ENCODE data around the gene TXNDC5. TPM values are rescaled to one million over a fixed set of nuclear protein-coding genes. Genes with fewer than 3 reads are reported as not detected.

Gene TXNDC5
- total RNA-seq, 2 donors from 2014 or later, result 151 to 172 TPM

- H3K36me3 ChIP-seq, result peaks cover 52% of the 10 kb centered on the region
- H3K27me3 ChIP-seq (replicated peaks; ENCODE audit: insufficient read depth), result no peaks in the 10 kb centered on the region
- ATAC-seq (ENCODE audit: insufficient number of reproducible peaks, low FRiP score, low read depth) (no peak), DNase-seq (ENCODE audit: low spot score) (no peak)
- no peak for TF ChIP-seq CTCF (IDR thresholded peaks at IDR 0.05)
- no peak overlapping the region for H3K27ac ChIP-seq
- H3K4me3 ChIP-seq, result no peak overlapping the region
- no peaks in the 10 kb centered on the region for H3K4me1 ChIP-seq (ENCODE audit: control insufficient read depth in 1 of 2, low read depth in 2 of 2)
- no peaks in the 10 kb centered on the region for H3K9me3 ChIP-seq
Observed at GRCh38 chr6:7882505-7883257, 27.9 kb downstream of the TXNDC5 start.

GRCh38 chr6:7881765-7882500 is 28.7 kb downstream of the TXNDC5 start:
- no peaks in the 10 kb centered on the region for H3K27me3 ChIP-seq (replicated peaks; ENCODE audit: insufficient read depth)
- H3K36me3 ChIP-seq, result peaks cover 45% of the 10 kb centered on the region
- no peak for ATAC-seq (ENCODE audit: insufficient number of reproducible peaks, low FRiP score, low read depth)

GRCh38 chr6:7880718-7881107 is 29.9 kb downstream of the TXNDC5 start:
- Histone ChIP-seq H3K4me3 (no peak overlapping the region), H3K27ac (no peak overlapping the region), H3K4me1 (ENCODE audit: control insufficient read depth in 1 of 2, low read depth in 2 of 2) (no peaks in the 10 kb centered on the region), H3K36me3 (peaks cover 41% of the 10 kb centered on the region), H3K27me3 (replicated peaks; ENCODE audit: insufficient read depth) (no peaks in the 10 kb centered on the region), H3K9me3 (no peaks in the 10 kb centered on the region)
- ATAC-seq (ENCODE audit: insufficient number of reproducible peaks, low FRiP score, low read depth) (no peak), DNase-seq (ENCODE audit: low spot score) (no peak)
- no peak for TF ChIP-seq CTCF (IDR thresholded peaks at IDR 0.05)

More at GRCh38 chr6:7881765-7882500, 28.7 kb downstream of the TXNDC5 start:
- no peak for TF ChIP-seq CTCF (IDR thresholded peaks at IDR 0.05)
- Histone ChIP-seq H3K4me3 (no peak overlapping the region), H3K9me3 (no peaks in the 10 kb centered on the region), H3K27ac (no peak overlapping the region), H3K4me1 (ENCODE audit: control insufficient read depth in 1 of 2, low read depth in 2 of 2) (no peaks in the 10 kb centered on the region)
- no peak for DNase-seq (ENCODE audit: low spot score)

- H3K4me1 ChIP-seq (ENCODE audit: control insufficient read depth in 1 of 2, low read depth in 2 of 2), result no peaks in the 10 kb centered on the region
- ATAC-seq (ENCODE audit: insufficient number of reproducible peaks, low FRiP score, low read depth), result no peak
- H3K4me3 ChIP-seq, result no peak overlapping the region
- H3K27me3 ChIP-seq (replicated peaks; ENCODE audit: insufficient read depth), result no peaks in the 10 kb centered on the region
- no peak for DNase-seq (ENCODE audit: low spot score)
- peaks cover 35% of the 10 kb centered on the region for H3K36me3 ChIP-seq
- no peak for TF ChIP-seq CTCF (IDR thresholded peaks at IDR 0.05)
- H3K9me3 ChIP-seq, result no peaks in the 10 kb centered on the region
- H3K27ac ChIP-seq, result no peak overlapping the region
Observed at GRCh38 chr6:7879980-7880717, 30.4 kb downstream of the TXNDC5 start.

GRCh38 chr6:7879579-7879978 is 31.0 kb downstream of the TXNDC5 start:
- H3K27ac ChIP-seq, result no peak overlapping the region
- DNase-seq (ENCODE audit: low spot score) (no peak), ATAC-seq (ENCODE audit: insufficient number of reproducible peaks, low FRiP score, low read depth) (no peak)
- no peaks in the 10 kb centered on the region for H3K4me1 ChIP-seq (ENCODE audit: control insufficient read depth in 1 of 2, low read depth in 2 of 2)
- peaks cover 29% of the 10 kb centered on the region for H3K36me3 ChIP-seq
- no peak overlapping the region for H3K4me3 ChIP-seq
- no peaks in the 10 kb centered on the region for H3K27me3 ChIP-seq (replicated peaks; ENCODE audit: insufficient read depth)
- H3K9me3 ChIP-seq, result no peaks in the 10 kb centered on the region
- TF ChIP-seq CTCF (IDR thresholded peaks at IDR 0.05), result no peak
